ENCODE data around the gene BCAR3. TPM values are rescaled to one million over a fixed set of nuclear protein-coding genes. Genes with fewer than 3 reads are reported as not detected.

The BCAR3 gene
- polyA plus RNA-seq, 2 of the 4 experiments (the other 2 are of a cell fraction), result 31.6 to 33.4 TPM

- TF ChIP-seq, protein P1, sequence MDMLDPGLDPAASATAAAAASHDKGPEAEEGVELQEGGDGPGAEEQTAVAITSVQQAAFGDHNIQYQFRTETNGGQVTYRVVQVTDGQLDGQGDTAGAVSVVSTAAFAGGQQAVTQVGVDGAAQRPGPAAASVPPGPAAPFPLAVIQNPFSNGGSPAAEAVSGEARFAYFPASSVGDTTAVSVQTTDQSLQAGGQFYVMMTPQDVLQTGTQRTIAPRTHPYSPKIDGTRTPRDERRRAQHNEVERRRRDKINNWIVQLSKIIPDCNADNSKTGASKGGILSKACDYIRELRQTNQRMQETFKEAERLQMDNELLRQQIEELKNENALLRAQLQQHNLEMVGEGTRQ (IDR thresholded peaks at IDR 0.05), result no peak
- TF ChIP-seq ZSCAN20 (CRISPR knock-in tag; IDR thresholded peaks at IDR 0.05), result no peak
- TF ChIP-seq MYC (IDR thresholded peaks at IDR 0.05; ENCODE audit: borderline replicate concordance, low read length), result no peak
- TF ChIP-seq, protein P2, sequence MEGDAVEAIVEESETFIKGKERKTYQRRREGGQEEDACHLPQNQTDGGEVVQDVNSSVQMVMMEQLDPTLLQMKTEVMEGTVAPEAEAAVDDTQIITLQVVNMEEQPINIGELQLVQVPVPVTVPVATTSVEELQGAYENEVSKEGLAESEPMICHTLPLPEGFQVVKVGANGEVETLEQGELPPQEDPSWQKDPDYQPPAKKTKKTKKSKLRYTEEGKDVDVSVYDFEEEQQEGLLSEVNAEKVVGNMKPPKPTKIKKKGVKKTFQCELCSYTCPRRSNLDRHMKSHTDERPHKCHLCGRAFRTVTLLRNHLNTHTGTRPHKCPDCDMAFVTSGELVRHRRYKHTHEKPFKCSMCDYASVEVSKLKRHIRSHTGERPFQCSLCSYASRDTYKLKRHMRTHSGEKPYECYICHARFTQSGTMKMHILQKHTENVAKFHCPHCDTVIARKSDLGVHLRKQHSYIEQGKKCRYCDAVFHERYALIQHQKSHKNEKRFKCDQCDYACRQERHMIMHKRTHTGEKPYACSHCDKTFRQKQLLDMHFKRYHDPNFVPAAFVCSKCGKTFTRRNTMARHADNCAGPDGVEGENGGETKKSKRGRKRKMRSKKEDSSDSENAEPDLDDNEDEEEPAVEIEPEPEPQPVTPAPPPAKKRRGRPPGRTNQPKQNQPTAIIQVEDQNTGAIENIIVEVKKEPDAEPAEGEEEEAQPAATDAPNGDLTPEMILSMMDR (IDR thresholded peaks at IDR 0.05), result no peak
- no peak for TF ChIP-seq CBX2 (IDR thresholded peaks at IDR 0.05; ENCODE audit: borderline replicate concordance, low read depth)
- no peak for TF ChIP-seq GATA3 (IDR thresholded peaks at IDR 0.05; ENCODE audit: borderline replicate concordance)
- no peak for TF ChIP-seq KDM1A (IDR thresholded peaks at IDR 0.05; ENCODE audit: low read depth)
- no peak for TF ChIP-seq FOXS1 (CRISPR knock-in tag; IDR thresholded peaks at IDR 0.05)
- TF ChIP-seq, protein P3, sequence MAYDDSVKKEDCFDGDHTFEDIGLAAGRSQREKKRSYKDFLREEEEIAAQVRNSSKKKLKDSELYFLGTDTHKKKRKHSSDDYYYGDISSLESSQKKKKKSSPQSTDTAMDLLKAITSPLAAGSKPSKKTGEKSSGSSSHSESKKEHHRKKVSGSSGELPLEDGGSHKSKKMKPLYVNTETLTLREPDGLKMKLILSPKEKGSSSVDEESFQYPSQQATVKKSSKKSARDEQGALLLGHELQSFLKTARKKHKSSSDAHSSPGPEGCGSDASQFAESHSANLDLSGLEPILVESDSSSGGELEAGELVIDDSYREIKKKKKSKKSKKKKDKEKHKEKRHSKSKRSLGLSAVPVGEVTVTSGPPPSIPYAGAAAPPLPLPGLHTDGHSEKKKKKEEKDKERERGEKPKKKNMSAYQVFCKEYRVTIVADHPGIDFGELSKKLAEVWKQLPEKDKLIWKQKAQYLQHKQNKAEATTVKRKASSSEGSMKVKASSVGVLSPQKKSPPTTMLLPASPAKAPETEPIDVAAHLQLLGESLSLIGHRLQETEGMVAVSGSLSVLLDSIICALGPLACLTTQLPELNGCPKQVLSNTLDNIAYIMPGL (CRISPR knock-in tag; IDR thresholded peaks at IDR 0.05; ENCODE audit: borderline replicate concordance), result no peak
- TF ChIP-seq RFX5 (IDR thresholded peaks at IDR 0.05), result no peak
- no peak for TF ChIP-seq PBX3 (IDR thresholded peaks at IDR 0.05)
- TF ChIP-seq RNF2 (IDR thresholded peaks at IDR 0.05; ENCODE audit: borderline replicate concordance, low read depth), result no peak
- no peak for TF ChIP-seq MAFK (IDR thresholded peaks at IDR 0.05; ENCODE audit: partially characterized antibody)
- TF ChIP-seq RAD21 (conservative IDR thresholded peaks at IDR 0.05 in 1 of 2, IDR thresholded peaks at IDR 0.05 in 1 of 2), result no peak
- no peak for TF ChIP-seq NFE2L2 (conservative IDR thresholded peaks at IDR 0.05; ENCODE audit: low read length)
- TF ChIP-seq BCL3 (IDR thresholded peaks at IDR 0.05), result no peak
- no peak for TF ChIP-seq CEBPB (IDR thresholded peaks at IDR 0.05)
- no peak for TF ChIP-seq NPAS2 (CRISPR knock-in tag; IDR thresholded peaks at IDR 0.05; ENCODE audit: borderline replicate concordance)
- Histone ChIP-seq H3K27ac (no peak overlapping the region), H3K4me2 (no peak overlapping the region), H3K4me1 (peaks cover 15% of the 10 kb centered on the region), H3K4me3 (no peak overlapping the region), H3K9me3 (peaks cover 8% of the 10 kb centered on the region; the same call in 2 of the 3 replicates)
- no peak for FAIRE-seq
- no peak for DNase-seq (ENCODE audit: low read depth in 1 of 2, low spot score in 1 of 2)
- no peak for ATAC-seq
- POLR2A ChIA-PET, result no interaction called here
- CTCF ChIA-PET, result no interaction called here
Observed at GRCh38 chr1:93713341-93713740, 31.7 kb upstream of the BCAR3 start.

- Histone ChIP-seq H3K9me3 (peaks cover 8% of the 10 kb centered on the region; the same call in 2 of the 3 replicates), H3K4me1 (peaks cover 15% of the 10 kb centered on the region), H3K4me3 (no peak overlapping the region), H3K4me2 (no peak overlapping the region), H3K27ac (no peak overlapping the region)
- no peak for DNase-seq (ENCODE audit: low read depth in 1 of 2, low spot score in 1 of 2)
- 95% methylated on average over 2 of the region's 2 CpGs for WGBS (ENCODE audit: missing lambda C conversion rate)
- POLR2A ChIA-PET, result no interaction called here
- no peak for FAIRE-seq
- TF ChIP-seq, protein P2 (IDR thresholded peaks at IDR 0.05), result no peak
- no peak for TF ChIP-seq JUNB (IDR thresholded peaks at IDR 0.05)
- no peak for TF ChIP-seq CBX2 (IDR thresholded peaks at IDR 0.05; ENCODE audit: borderline replicate concordance, low read depth)
- no peak for TF ChIP-seq NPAS2 (CRISPR knock-in tag; IDR thresholded peaks at IDR 0.05; ENCODE audit: borderline replicate concordance)
- no peak for TF ChIP-seq RAD21 (conservative IDR thresholded peaks at IDR 0.05 in 1 of 2, IDR thresholded peaks at IDR 0.05 in 1 of 2)
- TF ChIP-seq EP300 (IDR thresholded peaks at IDR 0.05), result no peak
- TF ChIP-seq SREBF2 (IDR thresholded peaks at IDR 0.05), result no peak
- no peak for TF ChIP-seq RARB (CRISPR knock-in tag; IDR thresholded peaks at IDR 0.05)
- TF ChIP-seq FOSB (CRISPR knock-in tag; IDR thresholded peaks at IDR 0.05), result no peak
- TF ChIP-seq ZNF302 (CRISPR knock-in tag; IDR thresholded peaks at IDR 0.05), result no peak
- TF ChIP-seq ATOH8 (CRISPR knock-in tag; IDR thresholded peaks at IDR 0.05; ENCODE audit: low read depth), result no peak
- no peak for TF ChIP-seq HOXA7 (CRISPR knock-in tag; IDR thresholded peaks at IDR 0.05)
- CTCF ChIA-PET, result no interaction called here
- ATAC-seq, result no peak
Observed at GRCh38 chr1:93712741-93713140, 31.1 kb upstream of the BCAR3 start.

All from A549 (cell line).